HG03457 (cell line): ENCODE measurements around the gene SLC12A4.
A peak's percentile ranks its signal among the peaks of the same experiment; 100 is the strongest.
"Not testable (repeated sequence)": the region's sequence is repeated elsewhere in the genome, so short reads cannot be mapped to it uniquely, and the experiment has no call there.

Source experiments
- ATAC-seq: cut with Tn5 transposase; IDR thresholded peaks from one replicate; pipeline ENCODE4 v1.9.1; 2021; ENCODE audit warnings: moderate number of reproducible peaks; ENCODE audit not compliant: unreplicated experiment

SLC12A4 gene

GRCh38 chr16:67988675-67989074, 20.2 kb upstream of the SLC12A4 start:
- ATAC-seq: no peak

- ATAC-seq: no peak
These were observed 19.2 kb upstream of the SLC12A4 start for GRCh38 chr16:67987460-67988160.

- no peak for ATAC-seq
These were observed 18.5 kb upstream of the SLC12A4 start for GRCh38 chr16:67986949-67987348.

- no peak for ATAC-seq
These were observed 13.7 kb upstream of the SLC12A4 start for GRCh38 chr16:67982011-67982696.

GRCh38 chr16:67979955-67980678, 11.7 kb upstream of the SLC12A4 start, which contains the start of gene DPEP3:
DPEP3 (minus strand) TSS chr16:67980499; CDS start chr16:67980380, 119 bp downstream.
- ATAC-seq: no peak

GRCh38 chr16:67977469-67978227, 9.2 kb upstream of the SLC12A4 start:
- no peak for ATAC-seq

GRCh38 chr16:67977005-67977404, 8.6 kb upstream of the SLC12A4 start:
- no peak for ATAC-seq

GRCh38 chr16:67976205-67976604, 7.8 kb upstream of the SLC12A4 start:
- ATAC-seq: no peak

GRCh38 chr16:67975321-67976105, 7.1 kb upstream of the SLC12A4 start:
- ATAC-seq: no peak

- ATAC-seq: not testable (repeated sequence)
These were observed 3.8 kb upstream of the SLC12A4 start for GRCh38 chr16:67972285-67972684.

GRCh38 chr16:67971111-67971510, 2.7 kb upstream of the SLC12A4 start:
- no peak for ATAC-seq

GRCh38 chr16:67969254-67970039, 1.0 kb upstream of the SLC12A4 start:
- no peak for ATAC-seq

- ATAC-seq: peak; percentile 11
These were observed 458 bp downstream of the SLC12A4 start for GRCh38 chr16:67967958-67968399.

- ATAC-seq: no peak
These were observed 1.1 kb downstream of the SLC12A4 start for GRCh38 chr16:67967183-67967957.

GRCh38 chr16:67966549-67967182, 1.8 kb downstream of the SLC12A4 start:
- no peak for ATAC-seq

GRCh38 chr16:67965668-67966548, 2.5 kb downstream of the SLC12A4 start:
- ATAC-seq: no peak

GRCh38 chr16:67964477-67965131, 3.8 kb downstream of the SLC12A4 start:
- ATAC-seq: no peak
